Loucy (cell line): Measurements from ENCODE around the gene POLA1.

Source experiments
- H2AFZ ChIP-seq: fragments of 200-600 bp; sonication (generic); 2 replicates; pipeline ENCODE4 v1.6.0; 2016; ENCODE audit warnings: antibody characterized with exemption, mild to moderate bottlenecking, low read length, moderate library complexity
- H3F3A ChIP-seq: fragments of 200-600 bp; 2 replicates; pipeline ENCODE4 v1.6.0; 2016; ENCODE audit warnings: antibody characterized with exemption, low read depth, mild to moderate bottlenecking
- H3K27me3 ChIP-seq: fragments of 200-600 bp; sonication (generic); 2 replicates; pipeline ENCODE4 v1.6.1; 2014; ENCODE audit warnings: low read length, mild to moderate bottlenecking; ENCODE audit not compliant: insufficient read depth, poor library complexity, severe bottlenecking
- H3K36me3 ChIP-seq: fragments of 200-600 bp; sonication (generic); 2 replicates; pipeline ENCODE4 v1.6.1; 2016; ENCODE audit warnings: low read length; ENCODE audit not compliant: insufficient read depth
- H3K4me1 ChIP-seq: fragments of 200-600 bp; sonication (generic); 2 replicates; pipeline ENCODE4 v1.5.1; 2014; ENCODE audit warnings: low read length, mild to moderate bottlenecking; ENCODE audit not compliant: insufficient read depth, poor library complexity, severe bottlenecking
- H3K4me2 ChIP-seq: fragments of 200-600 bp; sonication (generic); 2 replicates; pipeline ENCODE4 v1.6.0; 2014; ENCODE audit warnings: antibody characterized with exemption, low read length, low read depth, mild to moderate bottlenecking; ENCODE audit not compliant: poor library complexity, severe bottlenecking
- H3K4me3 ChIP-seq: fragments of 200-600 bp; sonication (generic); 2 replicates; pipeline ENCODE4 v1.5.1; 2014; ENCODE audit warnings: low read length, mild to moderate bottlenecking, mixed read lengths; ENCODE audit not compliant: poor library complexity, severe bottlenecking
- H3K79me2 ChIP-seq: fragments of 200-600 bp; sonication (generic); 2 replicates; pipeline ENCODE4 v1.6.1; 2014; ENCODE audit warnings: low read length; ENCODE audit not compliant: insufficient read depth
- H3K9ac ChIP-seq: fragments of 200-600 bp; sonication (generic); 2 replicates; pipeline ENCODE4 v1.6.0; 2014; ENCODE audit warnings: mild to moderate bottlenecking, low read depth, low read length, moderate library complexity; ENCODE audit not compliant: poor library complexity, severe bottlenecking
- H3K9me2 ChIP-seq: fragments of 200-600 bp; sonication (generic); replicated peaks from 2 replicates; pipeline ENCODE4 v1.6.1; 2016; ENCODE audit warnings: low read depth, low read length, mixed read lengths
- H3K9me3 ChIP-seq: fragments of 200-600 bp; sonication (generic); 2 replicates; pipeline ENCODE4 v1.6.1; 2014; ENCODE audit warnings: mild to moderate bottlenecking, antibody characterized with exemption, low read length, low read depth; ENCODE audit not compliant: insufficient read depth
- H4K20me1 ChIP-seq: fragments of 200-600 bp; sonication (generic); 2 replicates; pipeline ENCODE4 v1.6.0; 2014; ENCODE audit warnings: antibody characterized with exemption, low read length, mild to moderate bottlenecking; ENCODE audit not compliant: insufficient read depth, poor library complexity, severe bottlenecking
- CTCF ChIP-seq: fragments of 200-600 bp; sonication (generic); conservative IDR thresholded peaks from 2 replicates; pipeline ENCODE4 v1.5.1; 2014; ENCODE audit warnings: mild to moderate bottlenecking, antibody characterized with exemption, low read length
- EZH2phosphoT487 ChIP-seq: fragments of 200-600 bp; IDR thresholded peaks from 2 replicates; pipeline ENCODE4 v1.6.1; 2018; ENCODE audit warnings: antibody characterized with exemption, mild to moderate bottlenecking, moderate library complexity, borderline replicate concordance

POLA1 gene

GRCh38 chrX:24927372-24927771, 233.7 kb downstream of the POLA1 start:
- H3F3A ChIP-seq, result no peaks in the 10 kb centered on the region
- no peaks in the 10 kb centered on the region for H3K36me3 ChIP-seq

GRCh38 chrX:24928114-24928513, 234.4 kb downstream of the POLA1 start:
- TF ChIP-seq EZH2phosphoT487, result no peak
- TF ChIP-seq CTCF, result no peak

More at GRCh38 chrX:24927372-24927771, 233.7 kb downstream of the POLA1 start:
- no peak overlapping the region for H3K4me2 ChIP-seq
- peaks cover 12% of the 10 kb centered on the region for H3K4me1 ChIP-seq
- no peaks in the 10 kb centered on the region for H3K9me3 ChIP-seq
- H3K9ac ChIP-seq, result no peak overlapping the region
- no peaks in the 10 kb centered on the region for H3K79me2 ChIP-seq
- no peaks in the 10 kb centered on the region for H4K20me1 ChIP-seq
- H3K27me3 ChIP-seq, result no peaks in the 10 kb centered on the region
- TF ChIP-seq CTCF (no peak), EZH2phosphoT487 (no peak)
- no peak overlapping the region for H3K4me3 ChIP-seq
- H2AFZ ChIP-seq, result no peak overlapping the region
- H3K9me2 ChIP-seq, result no peaks in the 10 kb centered on the region

GRCh38 chrX:24934279-24934678, 240.6 kb downstream of the POLA1 start:
- no peaks in the 10 kb centered on the region for H3K27me3 ChIP-seq
- TF ChIP-seq CTCF (no peak), EZH2phosphoT487 (no peak)

More at GRCh38 chrX:24928114-24928513, 234.4 kb downstream of the POLA1 start:
- peaks cover 12% of the 10 kb centered on the region for H3K4me1 ChIP-seq
- no peak overlapping the region for H3K4me3 ChIP-seq
- H3K9ac ChIP-seq, result no peak overlapping the region
- H3K27me3 ChIP-seq, result no peaks in the 10 kb centered on the region
- no peaks in the 10 kb centered on the region for H3K9me2 ChIP-seq
- H3K79me2 ChIP-seq, result no peaks in the 10 kb centered on the region
- no peaks in the 10 kb centered on the region for H4K20me1 ChIP-seq
- no peak overlapping the region for H2AFZ ChIP-seq
- no peak overlapping the region for H3K4me2 ChIP-seq
- H3K9me3 ChIP-seq, result no peaks in the 10 kb centered on the region
- no peaks in the 10 kb centered on the region for H3F3A ChIP-seq
- H3K36me3 ChIP-seq, result no peaks in the 10 kb centered on the region

More at GRCh38 chrX:24934279-24934678, 240.6 kb downstream of the POLA1 start:
- Histone ChIP-seq H3K4me1 (no peaks in the 10 kb centered on the region), H3K9me2 (no peaks in the 10 kb centered on the region), H3F3A (no peaks in the 10 kb centered on the region), H3K9ac (no peak overlapping the region), H3K36me3 (peaks cover 4% of the 10 kb centered on the region; the same call in 1 of the 2 replicates), H3K9me3 (no peaks in the 10 kb centered on the region), H4K20me1 (no peaks in the 10 kb centered on the region), H3K4me3 (no peak overlapping the region), H3K4me2 (no peak overlapping the region), H3K79me2 (no peaks in the 10 kb centered on the region), H2AFZ (no peak overlapping the region)
